GM23248 (cell line): Measurements from ENCODE around the gene NOL12. TPM values are rescaled to one million over a fixed set of nuclear protein-coding genes. Genes with fewer than 3 reads are reported as not detected.

Source experiments
- DNase-seq: peaks from one replicate; pipeline ENCODE4 v3.0.0-alpha.2; 2015
- H2AFZ ChIP-seq: fragments of 200-600 bp; sonication (generic); 2 replicates; pipeline ENCODE4 v1.6.1; 2016; ENCODE audit warnings: antibody characterized with exemption
- H3F3A ChIP-seq: fragments of 200-600 bp; sonication (generic); 2 replicates; pipeline ENCODE4 v1.6.1; 2016; ENCODE audit warnings: mild to moderate bottlenecking, antibody characterized with exemption, mixed run types; ENCODE audit not compliant: insufficient read depth
- H3K27ac ChIP-seq: fragments of 200-600 bp; sonication (generic); 2 replicates; pipeline ENCODE4 v1.5.1; 2016; ENCODE audit warnings: mild to moderate bottlenecking
- H3K27me3 ChIP-seq: fragments of 200-600 bp; sonication (generic); replicated peaks from 2 replicates; pipeline ENCODE4 v1.6.1; 2016; ENCODE audit warnings: mild to moderate bottlenecking; ENCODE audit not compliant: insufficient read depth
- H3K36me3 ChIP-seq: fragments of 200-600 bp; sonication (generic); 2 replicates; pipeline ENCODE4 v1.6.1; 2016; ENCODE audit warnings: low read depth, mild to moderate bottlenecking
- H3K4me1 ChIP-seq: fragments of 200-600 bp; sonication (generic); 2 replicates; pipeline ENCODE4 v1.6.1; 2016; ENCODE audit warnings: mild to moderate bottlenecking; ENCODE audit not compliant: insufficient read depth
- H3K4me2 ChIP-seq: fragments of 200-600 bp; sonication (generic); one replicate; pipeline ENCODE4 v1.6.1; 2016; ENCODE audit warnings: mild to moderate bottlenecking; ENCODE audit not compliant: unreplicated experiment
- H3K4me3 ChIP-seq: fragments of 200-600 bp; sonication (generic); 2 replicates; pipeline ENCODE4 v1.5.1; 2016; ENCODE audit warnings: mild to moderate bottlenecking
- H3K79me2 ChIP-seq: fragments of 200-600 bp; sonication (generic); 2 replicates; pipeline ENCODE4 v1.6.1; 2016; ENCODE audit warnings: mild to moderate bottlenecking; ENCODE audit not compliant: insufficient read depth
- H3K9ac ChIP-seq: fragments of 200-600 bp; sonication (generic); 2 replicates; pipeline ENCODE4 v1.6.1; 2016; ENCODE audit warnings: mild to moderate bottlenecking
- H3K9me2 ChIP-seq: fragments of 200-600 bp; sonication (generic); 2 replicates; pipeline ENCODE4 v1.6.1; 2016; ENCODE audit warnings: mixed run types, mild to moderate bottlenecking, moderate library complexity; ENCODE audit not compliant: insufficient read depth
- H3K9me3 ChIP-seq: fragments of 200-600 bp; sonication (generic); one replicate; pipeline ENCODE4 v1.6.1; 2017; ENCODE audit warnings: low read depth
- H4K20me1 ChIP-seq: fragments of 200-600 bp; sonication (generic); 2 replicates; pipeline ENCODE4 v1.6.0; 2016; ENCODE audit not compliant: insufficient read depth
- EZH2 ChIP-seq: fragments of 200-600 bp; sonication (generic); IDR thresholded peaks from 2 replicates; pipeline ENCODE4 v1.6.1; 2018; ENCODE audit warnings: antibody characterized with exemption, mild to moderate bottlenecking; ENCODE audit not compliant: insufficient read depth, poor library complexity, severe bottlenecking
- EZH2phosphoT487 ChIP-seq: fragments of 200-600 bp; sonication (generic); IDR thresholded peaks from 2 replicates; pipeline ENCODE4 v1.6.1; 2018; ENCODE audit warnings: antibody characterized with exemption, moderate library complexity, mild to moderate bottlenecking, low read depth; ENCODE audit not compliant: insufficient read depth
- WGBS, 2 experiments: methylation state at CpG; one replicate each; pipeline ENCODE4 v1.1.6; 2015 to 2017; ENCODE audit warnings: low lambda C conversion rate in 2 of 2, low coverage in 1 of 2; ENCODE audit errors: missing lambda C conversion rate in 2 of 2; 5-methylcytosine and 5-hydroxymethylcytosine counted together
- in situ Hi-C: fragments of 300-500 bp; cut with MboI; formaldehyde crosslinking; loops from 2 replicates; pipeline ENCODE4 v1.15.0; 2020
- polyA plus RNA-seq: library from polyadenylated mRNA; unstranded; fragments of >200 nt; fragmentation: Nextera tagmentation; extraction: Ambion mirVana; gene quantifications from 2 replicates; pipeline ENCODE4 v1.2.1, GENCODE V29; 2016
- total RNA-seq: library from RNA; depleted of rRNA; stranded (reverse); fragments of >200 nt; shearing (Covaris generic); gene quantifications from 2 replicates; pipeline ENCODE4 v1.2.3, GENCODE V29; 2014

NOL12 gene
- total and polyA plus RNA-seq, 2 experiments from 2014 or later = 4.9 to 25.1 TPM

DNA sequence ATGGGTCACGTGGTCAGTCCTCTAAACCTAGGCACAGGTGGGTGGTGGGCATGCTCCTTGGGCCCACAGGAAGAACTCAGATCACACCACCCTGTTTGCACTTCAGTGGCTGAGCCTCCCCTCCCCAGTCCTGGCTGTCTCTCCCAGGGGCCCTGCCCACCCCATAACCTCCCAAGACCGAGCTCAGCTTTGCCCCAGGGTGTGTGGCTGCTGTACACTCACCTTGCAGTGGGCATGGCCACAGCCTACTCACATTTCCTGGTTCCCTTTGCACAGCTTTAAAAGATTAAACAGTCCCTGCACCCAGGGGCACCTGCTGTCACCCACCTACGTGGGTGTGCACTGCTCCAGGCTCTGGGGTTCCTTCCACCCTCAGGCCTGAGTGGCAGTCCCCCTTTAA is 24.5 kb downstream of the NOL12 start:
- 86 to 97% methylated on average over 3 of the region's 3 CpGs for WGBS, 2 experiments

DNA sequence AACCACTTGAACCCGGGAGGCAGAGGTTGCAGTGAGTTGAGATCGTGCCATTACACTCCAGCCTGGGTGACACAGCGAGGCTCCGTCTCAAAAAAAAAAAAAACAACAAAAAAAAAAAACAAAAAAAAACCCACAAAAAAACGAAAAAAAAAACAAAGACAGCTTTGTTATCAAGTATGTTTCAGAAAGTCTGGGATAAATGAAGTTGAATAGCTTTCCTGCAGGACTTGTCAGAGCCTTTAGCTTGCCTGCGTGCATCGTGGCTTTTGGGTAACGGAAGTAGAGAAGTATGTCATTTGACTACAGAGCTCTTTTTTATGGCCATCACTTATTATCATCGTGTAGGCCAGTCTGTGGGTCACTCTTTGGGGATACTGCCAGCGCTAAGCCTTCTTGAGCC is 25.3 kb downstream of the NOL12 start:
- H3K9me3 ChIP-seq = no peaks in the 10 kb centered on the region
- no peak overlapping the region for H3K9ac ChIP-seq
- H3K79me2 ChIP-seq = no peaks in the 10 kb centered on the region
- WGBS, 2 experiments = 89 to 93% methylated on average over 10 of the region's 10 CpGs
- no peaks in the 10 kb centered on the region for H3K27me3 ChIP-seq
- H3K9me2 ChIP-seq = no peaks in the 10 kb centered on the region
- in situ Hi-C loops = no loop called here
- no peak overlapping the region for H3K4me3 ChIP-seq
- no peak overlapping the region for H3K4me2 ChIP-seq
- no peak overlapping the region for H3K27ac ChIP-seq
- TF ChIP-seq EZH2 (no peak), EZH2phosphoT487 (no peak)
- H3K36me3 ChIP-seq = no peaks in the 10 kb centered on the region
- H3K4me1 ChIP-seq = peaks cover 2% of the 10 kb centered on the region; the same call in 1 of the 2 replicates
- DNase-seq = no peak
- no peaks in the 10 kb centered on the region for H4K20me1 ChIP-seq
- H2AFZ ChIP-seq = no peak overlapping the region
- no peaks in the 10 kb centered on the region for H3F3A ChIP-seq

More for the DNA sequence above, 24.5 kb downstream of the NOL12 start:
- Histone ChIP-seq H3F3A (no peaks in the 10 kb centered on the region), H2AFZ (no peak overlapping the region), H3K9ac (no peak overlapping the region), H3K9me2 (no peaks in the 10 kb centered on the region), H3K4me1 (no peaks in the 10 kb centered on the region), H3K27me3 (no peaks in the 10 kb centered on the region), H3K9me3 (no peaks in the 10 kb centered on the region), H4K20me1 (no peaks in the 10 kb centered on the region), H3K4me2 (no peak overlapping the region), H3K4me3 (no peak overlapping the region), H3K79me2 (no peaks in the 10 kb centered on the region), H3K27ac (no peak overlapping the region), H3K36me3 (no peaks in the 10 kb centered on the region)
- TF ChIP-seq EZH2phosphoT487 (no peak), EZH2 (no peak)
- in situ Hi-C loops = no loop called here
- no peak for DNase-seq

DNA sequence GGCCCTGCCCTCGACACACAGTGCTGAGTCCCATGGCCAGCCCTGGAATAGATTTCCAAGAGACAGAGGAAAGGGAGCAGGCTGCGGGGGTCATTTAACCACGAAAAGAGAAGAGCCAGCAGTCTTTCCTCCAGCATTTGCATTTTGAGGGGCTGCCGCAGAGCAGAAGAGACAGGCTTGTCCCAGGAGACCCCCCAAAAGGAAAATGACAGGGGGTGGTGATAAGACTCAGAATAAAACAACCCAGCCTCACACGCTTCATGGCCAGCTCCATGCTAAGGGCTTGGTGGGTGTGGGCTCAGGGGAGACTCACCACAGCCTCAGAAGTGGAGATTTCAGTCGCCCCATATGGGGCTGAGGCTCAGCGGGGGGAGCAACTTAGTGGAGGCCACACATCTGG is 27.6 kb downstream of the NOL12 start:
- 95 to 96% methylated on average over 7 of the region's 7 CpGs for WGBS, 2 experiments
- DNase-seq = no peak
- in situ Hi-C loops = no loop called here

DNA sequence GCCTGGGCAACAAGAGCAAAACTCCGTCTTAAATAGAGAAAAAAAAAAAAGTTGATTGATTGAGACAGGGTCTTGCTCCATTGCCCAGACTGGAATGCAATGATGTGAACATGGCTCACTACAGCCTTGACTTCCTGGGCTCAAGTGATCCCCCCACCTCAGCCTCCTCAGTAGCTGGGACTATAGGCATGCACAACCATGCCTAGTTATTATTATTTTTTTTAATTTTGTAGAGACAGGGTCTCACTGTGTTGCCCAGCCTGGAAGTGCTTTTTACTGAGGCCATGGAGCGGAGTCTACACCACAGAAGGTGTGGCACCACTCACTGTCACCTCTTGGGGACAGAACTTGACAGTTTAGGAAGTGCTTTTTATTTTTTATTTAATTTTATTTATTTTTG is 28.5 kb downstream of the NOL12 start:
- H3K36me3 ChIP-seq = no peaks in the 10 kb centered on the region
- in situ Hi-C loops = no loop called here
- H3K9ac ChIP-seq = no peak overlapping the region
- no peaks in the 10 kb centered on the region for H3K9me2 ChIP-seq
- no peak overlapping the region for H3K27ac ChIP-seq
- H3K4me1 ChIP-seq = peaks cover 8% of the 10 kb centered on the region; the same call in 1 of the 2 replicates
- no peaks in the 10 kb centered on the region for H3F3A ChIP-seq
- DNase-seq = no peak
- no peaks in the 10 kb centered on the region for H3K79me2 ChIP-seq
- 95% methylated on average over 2 of the region's 2 CpGs for WGBS, 2 experiments
- no peak for TF ChIP-seq EZH2phosphoT487
- no peak for TF ChIP-seq EZH2
- H4K20me1 ChIP-seq = no peaks in the 10 kb centered on the region
- no peak overlapping the region for H2AFZ ChIP-seq
- no peaks in the 10 kb centered on the region for H3K27me3 ChIP-seq
- H3K4me3 ChIP-seq = no peak overlapping the region
- no peaks in the 10 kb centered on the region for H3K9me3 ChIP-seq
- H3K4me2 ChIP-seq = no peak overlapping the region

More for the DNA sequence above, 27.6 kb downstream of the NOL12 start:
- H3K9me3 ChIP-seq = no peaks in the 10 kb centered on the region
- no peak overlapping the region for H3K4me2 ChIP-seq
- peaks cover 8% of the 10 kb centered on the region; the same call in 1 of the 2 replicates for H3K4me1 ChIP-seq
- no peaks in the 10 kb centered on the region for H3F3A ChIP-seq
- no peaks in the 10 kb centered on the region for H3K27me3 ChIP-seq
- H3K36me3 ChIP-seq = no peaks in the 10 kb centered on the region
- no peak overlapping the region for H2AFZ ChIP-seq
- H3K9ac ChIP-seq = no peak overlapping the region
- H3K4me3 ChIP-seq = no peak overlapping the region
- H4K20me1 ChIP-seq = no peaks in the 10 kb centered on the region
- H3K27ac ChIP-seq = no peak overlapping the region
- H3K79me2 ChIP-seq = no peaks in the 10 kb centered on the region
- H3K9me2 ChIP-seq = no peaks in the 10 kb centered on the region
- no peak for TF ChIP-seq EZH2phosphoT487
- TF ChIP-seq EZH2 = no peak

DNA sequence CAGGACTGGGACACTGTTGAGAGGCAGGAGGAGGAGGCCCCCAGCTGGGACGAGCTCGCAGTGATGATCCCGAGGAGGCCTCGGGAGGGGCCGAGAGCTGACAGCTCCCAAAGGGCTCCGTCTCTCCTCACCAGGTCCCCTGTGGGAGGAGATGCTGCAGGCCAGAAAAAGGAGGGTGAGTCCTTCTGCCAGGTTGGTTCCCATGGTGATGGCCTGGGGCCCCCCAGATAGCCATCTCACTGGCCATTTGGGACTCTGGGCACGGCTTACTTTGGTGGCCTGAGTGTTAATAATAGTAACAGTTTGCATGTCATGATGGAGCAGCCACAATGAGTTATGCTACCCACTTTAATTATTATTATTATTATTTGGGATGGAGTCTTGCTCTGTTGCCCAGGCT is 29.6 kb downstream of the NOL12 start:
- H3K9ac ChIP-seq = no peak overlapping the region
- H3K27me3 ChIP-seq = no peaks in the 10 kb centered on the region
- 94 to 95% methylated on average over 7 of the region's 7 CpGs for WGBS, 2 experiments
- H2AFZ ChIP-seq = no peak overlapping the region
- TF ChIP-seq EZH2 (no peak), EZH2phosphoT487 (no peak)
- H3F3A ChIP-seq = no peaks in the 10 kb centered on the region
- no peak overlapping the region for H3K27ac ChIP-seq
- no peaks in the 10 kb centered on the region for H3K79me2 ChIP-seq
- in situ Hi-C loops = no loop called here
- no peak overlapping the region for H3K4me2 ChIP-seq
- H3K4me3 ChIP-seq = no peak overlapping the region
- H3K36me3 ChIP-seq = no peaks in the 10 kb centered on the region
- DNase-seq = no peak
- H3K9me2 ChIP-seq = no peaks in the 10 kb centered on the region
- no peaks in the 10 kb centered on the region for H3K9me3 ChIP-seq
- H4K20me1 ChIP-seq = no peaks in the 10 kb centered on the region
- peaks cover 8% of the 10 kb centered on the region; the same call in 1 of the 2 replicates for H3K4me1 ChIP-seq
